GM12878 (cell line): ENCODE data around the gene ZNF624. TPM values are rescaled to one million over a fixed set of nuclear protein-coding genes. Genes with fewer than 3 reads are reported as not detected.
"Not testable (repeated sequence)": the region's sequence is repeated elsewhere in the genome, so short reads cannot be mapped to it uniquely, and the experiment has no call there.

Source experiments
- ATAC-seq: fragments of 200-7000 bp; cut with Tn5 transposase; 3 replicates; pipeline ENCODE4 v1.9.1; 2020; ENCODE audit warnings: mild to moderate bottlenecking, moderate library complexity
- BruUV-seq: library from RNA; stranded (reverse); fragments of 400-500 nt; replicated peaks from 2 replicates; lab custom pipeline; 2021; lab: Mats Ljungman, UMichigan
- CTCF ChIA-PET: fragments of 300-600 bp; sonication (Branson Sonifier 250); formaldehyde crosslinking; extraction: SDS; loops from one replicate; lab custom pipeline; 2021; ENCODE audit warnings: inconsistent platforms; lab: Yijun Ruan, JAX
- POLR2A ChIA-PET: fragments of 350-600 bp; formaldehyde crosslinking; extraction: SDS; loops from one replicate; lab custom pipeline; 2021; ENCODE audit warnings: inconsistent platforms; lab: Charles Lee
- RAD21 ChIA-PET: fragments of 300-600 bp; sonication (Branson Sonifier 250); formaldehyde crosslinking; loops from one replicate; lab custom pipeline; 2023; ENCODE audit warnings: antibody characterized with exemption; ENCODE audit not compliant: unreplicated experiment; lab: Charles Lee
- SMC1A ChIA-PET: fragments of 300-600 bp; sonication (Branson Sonifier 250); formaldehyde crosslinking; loops from one replicate; lab custom pipeline; 2023; ENCODE audit not compliant: unreplicated experiment, uncharacterized antibody; lab: Charles Lee
- DNase-seq: peaks from one replicate; pipeline ENCODE4 v3.0.0-alpha.2; 2011; ENCODE audit warnings: low read depth, low spot score
- FAIRE-seq: peaks from 3 replicates; lab custom pipeline; 2011; peaks lifted over from hg19 to GRCh38; lab: Jason Lieb, UNC
- H2AFZ ChIP-seq: 2 replicates; pipeline ENCODE4 v1.6.0; 2011; ENCODE audit warnings: low read depth, low read length, control low read depth; ENCODE audit not compliant: control insufficient read depth
- H3K27ac ChIP-seq: 2 replicates; pipeline ENCODE4 v1.5.1; 2011; ENCODE audit warnings: control low read depth; ENCODE audit not compliant: control insufficient read depth, insufficient read depth
- H3K27me3 ChIP-seq, 2 experiments: replicated peaks in 1 of 2; 2 replicates each; pipeline versions ENCODE4 v1.6.0 to v1.6.1; 2011; ENCODE audit warnings: low read length in 1 of 2; ENCODE audit not compliant: control insufficient read depth in 2 of 2, insufficient read depth in 2 of 2
- H3K36me3 ChIP-seq, 2 experiments: 2 replicates each; pipeline ENCODE4 v1.5.1; 2011; ENCODE audit warnings: low read length in 1 of 2; ENCODE audit not compliant: control insufficient read depth in 2 of 2, insufficient read depth in 2 of 2
- H3K4me1 ChIP-seq: 2 replicates; pipeline ENCODE4 v1.6.1; 2011; ENCODE audit warnings: mild to moderate bottlenecking, low read length, moderate library complexity, mixed read lengths; ENCODE audit not compliant: control insufficient read depth, insufficient read depth
- H3K4me2 ChIP-seq: 2 replicates; pipeline ENCODE4 v1.6.0; 2011; ENCODE audit warnings: control low read depth; ENCODE audit not compliant: control insufficient read depth, insufficient read depth
- H3K4me3 ChIP-seq: fragments of 200-600 bp; sonication (generic); 2 replicates; pipeline ENCODE4 v1.5.1; 2016
- H3K79me2 ChIP-seq: 2 replicates; pipeline ENCODE4 v1.6.0; 2011; ENCODE audit warnings: low read length; ENCODE audit not compliant: control insufficient read depth, insufficient read depth
- H3K9ac ChIP-seq: 2 replicates; pipeline ENCODE4 v1.8.0; 2011; ENCODE audit warnings: low read length, control low read depth, mixed read lengths; ENCODE audit not compliant: control insufficient read depth, insufficient read depth
- H3K9me3 ChIP-seq: replicated peaks from 3 replicates; pipeline ENCODE4 v1.5.1; 2011; ENCODE audit warnings: mild to moderate bottlenecking, low read length; ENCODE audit not compliant: control insufficient read depth, insufficient read depth
- H4K20me1 ChIP-seq: 2 replicates; pipeline ENCODE4 v1.6.0; 2011; ENCODE audit not compliant: control insufficient read depth, insufficient read depth
- CREB1 ChIP-seq: IDR thresholded peaks from 2 replicates; pipeline ENCODE4 v1.6.1; 2012; ENCODE audit warnings: low read depth, mild to moderate bottlenecking, inconsistent platforms
- WGBS: methylation state at CpG from one replicate; pipeline ENCODE4 v1.1.6; 2016; ENCODE audit warnings: low lambda C conversion rate; ENCODE audit not compliant: insufficient replicate concordance, insufficient coverage; ENCODE audit errors: missing lambda C conversion rate; 5-methylcytosine and 5-hydroxymethylcytosine counted together
- in situ Hi-C: fragments of 300-500 bp; cut with MboI; formaldehyde crosslinking; loops from 9 replicates; pipeline ENCODE4 v1.14.3; 2018; ENCODE audit warnings: mixed read lengths
- intact Hi-C: fragments of 100-400 bp; cut with micrococcal nuclease; formaldehyde crosslinking; loops from one replicate; pipeline ENCODE4 v1.14.2; 2022; ENCODE audit not compliant: unreplicated experiment
- polyA plus RNA-seq, 11 experiments: library from polyadenylated mRNA; depleted of rRNA in 4 of 11; unstranded in 6 of 11; stranded (reverse) in 5 of 11; fragments of >200 nt; fragmentation: Nextera tagmentation in 4 of 11; fragmentation: Illumina TruSeq in 1 of 11; extraction: Ambion mirVana in 4 of 11; extraction: Trizol in 1 of 11; gene quantifications; 1 replicate in 1 of 11; 2 replicates in 10 of 11; pipeline versions ENCODE4 v1.2.1 to v1.2.3, GENCODE V29; 2011 to 2016; ENCODE audit warnings: inconsistent platforms in 2 of 11, missing spikeins in 2 of 11, low read depth in 1 of 11
- total RNA-seq, 4 experiments: library from RNA; depleted of rRNA in 3 of 4; stranded (reverse); fragments of >200 nt in 3 of 4; fragmentation: Illumina TruSeq in 1 of 4; extraction: Trizol in 1 of 4; gene quantifications; 2 replicates each; pipeline versions ENCODE4 v1.2.1 to v1.2.3, GENCODE V29; 2013 to 2021

The ZNF624 gene
- total and polyA plus RNA-seq, 10 of the 15 experiments (the other 5 are each of a cell fraction or from before 2014, with no cell fraction given), result 0.50 to 3.5 (median 2.1) TPM

DNA sequence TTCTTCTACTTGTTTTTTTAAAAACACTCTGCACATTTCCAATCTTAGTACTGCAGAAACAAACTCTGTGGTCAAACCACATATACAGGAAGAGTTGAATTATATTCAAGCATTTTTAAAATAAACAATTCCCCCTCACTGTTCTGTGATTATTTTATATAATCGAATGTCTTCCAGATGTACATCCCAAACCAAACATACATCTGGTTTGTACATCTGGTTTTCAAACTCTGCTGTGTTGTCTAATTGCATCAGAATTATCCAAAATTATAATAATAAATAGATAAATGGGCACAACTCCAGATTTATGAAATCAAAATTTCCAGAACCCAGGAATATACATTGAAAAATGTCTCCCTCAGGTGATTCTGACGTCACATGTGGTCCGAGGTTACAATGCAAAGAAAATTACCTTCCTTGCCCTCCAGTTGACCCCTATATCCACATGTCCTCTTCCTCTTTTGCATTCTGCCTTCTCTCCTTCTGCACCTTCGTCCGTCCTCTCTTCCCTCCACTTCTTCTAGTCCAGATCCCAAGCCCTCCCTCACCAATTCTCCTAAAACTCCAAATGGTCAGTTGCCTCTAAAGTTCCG, 23.1 kb upstream of the ZNF624 start:
- H3K4me1 ChIP-seq, result no peaks in the 10 kb centered on the region
- H3K9me3 ChIP-seq, result no peaks in the 10 kb centered on the region
- BruUV-seq, result no TSS peak
- POLR2A ChIA-PET, result no interaction called here
- no peak overlapping the region for H3K4me3 ChIP-seq
- no peak overlapping the region for H3K4me2 ChIP-seq
- H4K20me1 ChIP-seq, result no peaks in the 10 kb centered on the region
- DNase-seq (no peak), FAIRE-seq (no peak), ATAC-seq (no peak)
- no peak for TF ChIP-seq CREB1
- no peaks in the 10 kb centered on the region for H3K79me2 ChIP-seq
- H2AFZ ChIP-seq, result no peak overlapping the region
- no peak overlapping the region for H3K9ac ChIP-seq
- intact Hi-C loops (no loop called here), in situ Hi-C loops (no loop called here)
- no peaks in the 10 kb centered on the region for H3K36me3 ChIP-seq
- SMC1A ChIA-PET, result no interaction called here
- no peak overlapping the region for H3K27ac ChIP-seq
- H3K27me3 ChIP-seq, result no peaks in the 10 kb centered on the region
- RAD21 ChIA-PET, result no interaction called here
- CTCF ChIA-PET, result no interaction called here
- 48% methylated on average over 6 of the region's 6 CpGs for WGBS

DNA sequence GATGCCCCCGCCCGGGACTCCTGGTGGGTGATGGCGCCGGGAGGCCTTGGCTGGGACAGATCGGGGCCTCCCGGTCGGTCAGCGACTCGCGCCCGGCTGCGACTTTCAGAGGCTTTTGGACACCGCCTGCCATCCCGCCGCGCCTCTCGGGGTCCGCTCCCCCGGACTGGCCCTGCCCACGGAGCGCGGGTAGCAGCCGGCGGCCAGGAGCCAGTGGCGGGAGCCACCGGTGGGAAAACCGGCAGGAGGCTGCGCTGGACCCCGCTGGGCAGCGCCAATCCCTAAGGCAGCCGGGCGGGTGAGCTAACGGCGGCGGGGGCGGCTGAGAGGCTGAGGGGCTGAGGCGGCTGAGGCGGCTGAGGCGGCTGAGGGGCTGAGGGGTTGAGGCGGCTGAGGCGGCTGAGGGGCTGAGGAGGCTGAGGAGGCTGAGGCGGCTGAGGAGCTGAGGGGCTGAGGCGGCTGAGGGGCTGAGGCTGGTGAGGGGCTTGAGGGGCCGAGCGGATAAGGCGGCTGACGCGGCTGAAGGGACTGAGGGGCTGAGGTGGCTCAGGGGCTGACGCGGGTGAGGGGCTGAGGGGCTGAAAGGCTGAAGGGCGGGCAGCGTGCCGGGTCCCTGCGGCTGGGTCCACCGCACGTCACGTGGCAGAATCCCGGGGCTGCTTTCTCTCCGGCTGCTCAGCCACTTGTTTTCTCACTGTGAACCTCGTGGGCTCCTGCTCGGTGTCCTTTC, 13.4 kb upstream of the ZNF624 start:
- H3K4me1 ChIP-seq, BruUV-seq, H2AFZ ChIP-seq, H3K4me3 ChIP-seq, DNase-seq, POLR2A ChIA-PET, H3K9ac ChIP-seq, H3K27me3 ChIP-seq, H3K36me3 ChIP-seq, CTCF ChIA-PET, FAIRE-seq, intact Hi-C loops, RAD21 ChIA-PET, ATAC-seq, H3K27ac ChIP-seq, H3K9me3 ChIP-seq, H3K79me2 ChIP-seq, H3K4me2 ChIP-seq, H4K20me1 ChIP-seq, SMC1A ChIA-PET, in situ Hi-C loops: not testable (repeated sequence)
- 19% methylated on average over 49 of the region's 61 CpGs for WGBS

DNA sequence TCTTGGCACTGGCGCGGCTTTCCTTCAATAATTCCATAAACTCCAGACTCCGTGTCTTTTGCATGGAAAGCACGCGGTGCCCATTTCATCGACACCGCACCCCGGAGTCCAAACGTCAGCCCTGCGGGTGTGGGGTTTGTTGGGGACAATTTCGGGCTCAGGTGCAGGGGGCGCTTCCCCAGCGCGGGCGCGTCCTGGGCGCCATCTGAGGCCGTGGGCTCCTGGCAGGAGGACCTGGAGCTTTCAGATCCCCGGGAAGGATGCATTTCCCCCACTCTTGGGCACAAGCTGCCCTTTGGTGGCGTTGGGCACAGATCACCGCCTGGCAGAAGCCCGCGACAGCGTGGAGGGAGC, 12.9 kb upstream of the ZNF624 start:
- H3K4me3 ChIP-seq, H3K4me2 ChIP-seq, H4K20me1 ChIP-seq, H3K27ac ChIP-seq, H3K36me3 ChIP-seq, DNase-seq, FAIRE-seq, H2AFZ ChIP-seq, RAD21 ChIA-PET, ATAC-seq, H3K27me3 ChIP-seq, H3K4me1 ChIP-seq, CTCF ChIA-PET, BruUV-seq, intact Hi-C loops, SMC1A ChIA-PET, H3K79me2 ChIP-seq, H3K9ac ChIP-seq, POLR2A ChIA-PET, in situ Hi-C loops, H3K9me3 ChIP-seq: not testable (repeated sequence)
- WGBS, result 63% methylated on average over 21 of the region's 24 CpGs
